ENCODE results near the gene RPP25L. TPM values are rescaled to one million over a fixed set of nuclear protein-coding genes. Genes with fewer than 3 reads are reported as not detected.

The RPP25L gene
- total and polyA plus RNA-seq, 2 of the 4 experiments (the other 2 are of a cell fraction) = 20.4 to 26.3 TPM

- dilution Hi-C loops (cut with HindIII; ENCODE audit: low sequenced_read_pairs, unreplicated experiment) (no loop called here), intact Hi-C loops (cut with micrococcal nuclease) (loop anchor here (2.0 kb wide), 1 partner anchor 196 kb away; no protein-coding TSS in a partner anchor), in situ Hi-C loops (cut with MboI; ENCODE audit: low sequenced_read_pairs) (loop anchor here (5.0 to 10.0 kb wide), 2 partner anchors 166 to 194 kb away; no protein-coding TSS in a partner anchor)
- ChIA-PET CTCF (interaction anchor here (1.0 to 2.4 kb wide), 2 partner anchors 53 to 197 kb away, joined by 3 to 9 read pairs; no protein-coding TSS in a partner anchor), POLR2A (ENCODE audit: unreplicated experiment) (no interaction called here)
- no peak overlapping the region for H2AFZ ChIP-seq (replicated peaks; ENCODE audit: low read length, poor library complexity)
- no peak overlapping the region for H2BK120ac ChIP-seq (ENCODE audit: low read depth, low read length)
- no peak for DNase-seq
- ATAC-seq (ENCODE audit: low read depth) = no peak
- TF ChIP-seq RAD21 (IDR thresholded peaks at IDR 0.05; ENCODE audit: low read length) (no peak), MAFK (IDR thresholded peaks at IDR 0.05; ENCODE audit: low read depth, low read length) (no peak), CHD1 (IDR thresholded peaks at IDR 0.05; ENCODE audit: low read depth, low read length) (no peak), BHLHE40 (IDR thresholded peaks at IDR 0.05; ENCODE audit: low read depth, low read length) (no peak)
- TF ChIP-seq, protein P1, sequence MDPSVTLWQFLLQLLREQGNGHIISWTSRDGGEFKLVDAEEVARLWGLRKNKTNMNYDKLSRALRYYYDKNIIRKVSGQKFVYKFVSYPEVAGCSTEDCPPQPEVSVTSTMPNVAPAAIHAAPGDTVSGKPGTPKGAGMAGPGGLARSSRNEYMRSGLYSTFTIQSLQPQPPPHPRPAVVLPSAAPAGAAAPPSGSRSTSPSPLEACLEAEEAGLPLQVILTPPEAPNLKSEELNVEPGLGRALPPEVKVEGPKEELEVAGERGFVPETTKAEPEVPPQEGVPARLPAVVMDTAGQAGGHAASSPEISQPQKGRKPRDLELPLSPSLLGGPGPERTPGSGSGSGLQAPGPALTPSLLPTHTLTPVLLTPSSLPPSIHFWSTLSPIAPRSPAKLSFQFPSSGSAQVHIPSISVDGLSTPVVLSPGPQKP (IDR thresholded peaks at IDR 0.05; ENCODE audit: borderline replicate concordance, low read depth, low read length) = no peak
- no peak overlapping the region for H2AK9ac ChIP-seq (replicated peaks; ENCODE audit: low read depth, low read length, poor library complexity)
- no TSS peak for BruUV-seq (replicated peaks)
- no peak overlapping the region for H4K5ac ChIP-seq (ENCODE audit: low read depth, low read length)
- no peak overlapping the region for H3K4me2 ChIP-seq (ENCODE audit: low read depth, low read length)
- H4K91ac ChIP-seq (ENCODE audit: insufficient read depth, low read depth, low read length) = no peak overlapping the region
- H3K9me1 ChIP-seq (ENCODE audit: insufficient read depth, low read length) = no peaks in the 10 kb centered on the region
- H4K8ac ChIP-seq (ENCODE audit: low read depth in 2 of 2, low read length in 2 of 2) = no peak overlapping the region
- H3K9me3 ChIP-seq (ENCODE audit: control insufficient read depth, insufficient read depth, low read length) = no peaks in the 10 kb centered on the region
- no peak overlapping the region for H3K18ac ChIP-seq (ENCODE audit: low read depth, low read length)
- no peak overlapping the region for H3K4me3 ChIP-seq (ENCODE audit: insufficient read depth, low read depth, low read length)
- no peak overlapping the region for H2BK5ac ChIP-seq (ENCODE audit: low read depth, low read length, poor library complexity, severe bottlenecking)
- peaks cover 67% of the 10 kb centered on the region for H3K27me3 ChIP-seq (ENCODE audit: control insufficient read depth, insufficient read depth, low read length)
- no peak overlapping the region for H3K4ac ChIP-seq (ENCODE audit: low read depth, low read length)
- H4K20me1 ChIP-seq (ENCODE audit: insufficient read depth, low read length) = peaks cover 5% of the 10 kb centered on the region; the same call in 1 of the 2 replicates
- H3K79me1 ChIP-seq (ENCODE audit: low read depth in 1 of 2, low read length in 2 of 2) = no peaks in the 10 kb centered on the region
- no peak overlapping the region for H3K23ac ChIP-seq (ENCODE audit: low read depth, low read length)
- H2BK20ac ChIP-seq (ENCODE audit: low read depth, low read length) = no peak overlapping the region
- H3K9ac ChIP-seq (ENCODE audit: low read depth, low read length) = no peak overlapping the region
- H3K14ac ChIP-seq (replicated peaks; ENCODE audit: low read depth, low read length) = no peak overlapping the region
- no peak overlapping the region for H2AK5ac ChIP-seq (ENCODE audit: low read depth, low read length)
- no peak overlapping the region for H2BK15ac ChIP-seq (ENCODE audit: low read depth, low read length)
- H3K27ac ChIP-seq (ENCODE audit: insufficient read depth, low read length) = no peak overlapping the region
- no peak overlapping the region for H3K56ac ChIP-seq (ENCODE audit: extremely low read depth, insufficient read depth, low read length)
- H3K36me3 ChIP-seq (ENCODE audit: control insufficient read depth, insufficient read depth, low read length) = no peaks in the 10 kb centered on the region
- no peaks in the 10 kb centered on the region for H3K4me1 ChIP-seq (ENCODE audit: control insufficient read depth, insufficient read depth, low read length)
- 50% methylated on average over 1 of the region's 1 CpG; no CpG with 5 or more reads in 1 of the 2 experiments for WGBS, 2 experiments (ENCODE audit: extremely low coverage in 2 of 2, insufficient read length in 1 of 2)
These were observed 11.0 kb downstream of the RPP25L start for GRCh38 chr9:34600908-34601307.

Data from IMR-90 (cell line).